Measurements from ENCODE around the gene RAPGEF6.

Gene RAPGEF6

GRCh38 chr5:131607418-131607817 is 27.6 kb downstream of the RAPGEF6 start:
- Histone ChIP-seq H3K79me1 (ENCODE audit: low read length) (no peaks in the 10 kb centered on the region), H3K14ac (ENCODE audit: low read length) (no peak overlapping the region), H3K4ac (ENCODE audit: low read depth, low read length) (no peak overlapping the region), H3K36me3 (ENCODE audit: control insufficient read depth in 1 of 2, insufficient read depth in 2 of 2, low read length in 2 of 2) (no peaks in the 10 kb centered on the region), H2BK12ac (ENCODE audit: low read length) (no peak overlapping the region), H3K9me3 (ENCODE audit: insufficient read depth, low read depth, low read length) (no peaks in the 10 kb centered on the region), H2AFZ (ENCODE audit: insufficient read depth, low read length, poor library complexity) (no peak overlapping the region), H3K4me2 (ENCODE audit: low read length) (no peak overlapping the region), H3K23ac (ENCODE audit: low read length) (no peak overlapping the region), H4K12ac (ENCODE audit: low read depth, low read length) (no peak overlapping the region), H3K4me1 (ENCODE audit: control insufficient read depth in 1 of 2, insufficient read depth in 2 of 2, low read length in 2 of 2) (peaks cover 6 to 8% of the 10 kb centered on the region in 2 experiments), H3K18ac (ENCODE audit: low read length) (no peak overlapping the region), H3K79me2 (ENCODE audit: control insufficient read depth, insufficient read depth, low read length, poor library complexity) (no peaks in the 10 kb centered on the region), H3K9ac (ENCODE audit: low read length) (no peak overlapping the region), H3K27ac (ENCODE audit: low read depth, low read length) (no peak overlapping the region), H2BK120ac (ENCODE audit: insufficient read depth, low read length, poor library complexity) (no peak overlapping the region), H4K8ac (ENCODE audit: low read depth, low read length) (no peak overlapping the region), H3K27me3 (ENCODE audit: insufficient read depth, low read length) (no peaks in the 10 kb centered on the region), H2AK5ac (ENCODE audit: low read length) (no peak overlapping the region), H2BK5ac (ENCODE audit: low read depth, low read length, poor library complexity) (no peak overlapping the region), H4K91ac (ENCODE audit: low read depth, low read length) (no peak overlapping the region), H3K4me3 (ENCODE audit: low read depth, low read length) (no peak overlapping the region)
- DNase-seq, result no peak
- no CpG with 5 or more reads among the region's 4 CpGs for WGBS (ENCODE audit: extremely low coverage, insufficient coverage, insufficient read length)

- H2BK120ac ChIP-seq (ENCODE audit: insufficient read depth, low read length, poor library complexity), result no peak overlapping the region
- H4K12ac ChIP-seq (ENCODE audit: low read depth, low read length), result no peak overlapping the region
- no peak overlapping the region for H4K91ac ChIP-seq (ENCODE audit: low read depth, low read length)
- peaks cover 0 to under 1% of the 10 kb centered on the region in 2 experiments for H3K4me1 ChIP-seq (ENCODE audit: control insufficient read depth in 1 of 2, insufficient read depth in 2 of 2, low read length in 2 of 2)
- no peak overlapping the region for H2AFZ ChIP-seq (ENCODE audit: insufficient read depth, low read length, poor library complexity)
- no peak overlapping the region for H3K9ac ChIP-seq (ENCODE audit: low read length)
- no peaks in the 10 kb centered on the region for H3K27me3 ChIP-seq (ENCODE audit: insufficient read depth, low read length)
- no peaks in the 10 kb centered on the region for H3K9me3 ChIP-seq (ENCODE audit: insufficient read depth, low read depth, low read length)
- H3K79me2 ChIP-seq (ENCODE audit: control insufficient read depth, insufficient read depth, low read length, poor library complexity), result no peaks in the 10 kb centered on the region
- H3K4me3 ChIP-seq (ENCODE audit: low read depth, low read length), result no peak overlapping the region
- H3K27ac ChIP-seq (ENCODE audit: low read depth, low read length), result no peak overlapping the region
- H3K36me3 ChIP-seq (ENCODE audit: control insufficient read depth in 1 of 2, insufficient read depth in 2 of 2, low read length in 2 of 2), result no peaks in the 10 kb centered on the region
- no peaks in the 10 kb centered on the region for H3K79me1 ChIP-seq (ENCODE audit: low read length)
- no peak overlapping the region for H3K18ac ChIP-seq (ENCODE audit: low read length)
- no peak overlapping the region for H4K8ac ChIP-seq (ENCODE audit: low read depth, low read length)
- no peak for DNase-seq
- H2BK5ac ChIP-seq (ENCODE audit: low read depth, low read length, poor library complexity), result no peak overlapping the region
- no peak overlapping the region for H3K23ac ChIP-seq (ENCODE audit: low read length)
- H2BK12ac ChIP-seq (ENCODE audit: low read length), result no peak overlapping the region
- WGBS (ENCODE audit: extremely low coverage, insufficient coverage, insufficient read length), result no CpG with 5 or more reads among the region's 2 CpGs
- no peak overlapping the region for H3K4ac ChIP-seq (ENCODE audit: low read depth, low read length)
- no peak overlapping the region for H3K14ac ChIP-seq (ENCODE audit: low read length)
- H2AK5ac ChIP-seq (ENCODE audit: low read length), result no peak overlapping the region
- H3K4me2 ChIP-seq (ENCODE audit: low read length), result no peak overlapping the region
These were observed 29.9 kb downstream of the RAPGEF6 start for GRCh38 chr5:131605086-131605485.

GRCh38 chr5:131595088-131596033 is 39.7 kb downstream of the RAPGEF6 start:
- Histone ChIP-seq H2AFZ (ENCODE audit: insufficient read depth, low read length, poor library complexity) (no peak overlapping the region), H3K27me3 (ENCODE audit: insufficient read depth, low read length) (no peaks in the 10 kb centered on the region), H3K14ac (ENCODE audit: low read length) (no peak overlapping the region), H3K4me3 (ENCODE audit: low read depth, low read length) (no peak overlapping the region), H3K9me3 (ENCODE audit: insufficient read depth, low read depth, low read length) (peaks cover 1% of the 10 kb centered on the region), H3K36me3 (ENCODE audit: control insufficient read depth in 1 of 2, insufficient read depth in 2 of 2, low read length in 2 of 2) (no peaks in the 10 kb centered on the region), H3K27ac (ENCODE audit: low read depth, low read length) (no peak overlapping the region), H3K79me2 (ENCODE audit: control insufficient read depth, insufficient read depth, low read length, poor library complexity) (no peaks in the 10 kb centered on the region), H2BK12ac (ENCODE audit: low read length) (no peak overlapping the region), H3K9ac (ENCODE audit: low read length) (no peak overlapping the region), H3K4me1 (ENCODE audit: control insufficient read depth in 1 of 2, insufficient read depth in 2 of 2, low read length in 2 of 2) (no peaks in the 10 kb centered on the region), H4K8ac (ENCODE audit: low read depth, low read length) (no peak overlapping the region), H3K79me1 (ENCODE audit: low read length) (no peaks in the 10 kb centered on the region), H3K4me2 (ENCODE audit: low read length) (no peak overlapping the region), H3K18ac (ENCODE audit: low read length) (no peak overlapping the region), H2BK120ac (ENCODE audit: insufficient read depth, low read length, poor library complexity) (no peak overlapping the region), H3K4ac (ENCODE audit: low read depth, low read length) (no peak overlapping the region), H4K12ac (ENCODE audit: low read depth, low read length) (no peak overlapping the region), H4K91ac (ENCODE audit: low read depth, low read length) (no peak overlapping the region), H2BK5ac (ENCODE audit: low read depth, low read length, poor library complexity) (no peak overlapping the region), H2AK5ac (ENCODE audit: low read length) (no peak overlapping the region), H3K23ac (ENCODE audit: low read length) (no peak overlapping the region)
- no peak for DNase-seq
- no CpG with 5 or more reads among the region's 8 CpGs for WGBS (ENCODE audit: extremely low coverage, insufficient coverage, insufficient read length)

- DNase-seq, result no peak
- Histone ChIP-seq H3K4me3 (ENCODE audit: low read depth, low read length) (no peak overlapping the region), H3K23ac (ENCODE audit: low read length) (no peak overlapping the region), H4K91ac (ENCODE audit: low read depth, low read length) (no peak overlapping the region), H2AFZ (ENCODE audit: insufficient read depth, low read length, poor library complexity) (no peak overlapping the region), H3K4ac (ENCODE audit: low read depth, low read length) (no peak overlapping the region), H3K14ac (ENCODE audit: low read length) (no peak overlapping the region), H2BK12ac (ENCODE audit: low read length) (no peak overlapping the region), H3K36me3 (ENCODE audit: control insufficient read depth in 1 of 2, insufficient read depth in 2 of 2, low read length in 2 of 2) (no peaks in the 10 kb centered on the region), H3K4me2 (ENCODE audit: low read length) (no peak overlapping the region), H3K27me3 (ENCODE audit: insufficient read depth, low read length) (no peaks in the 10 kb centered on the region), H2BK5ac (ENCODE audit: low read depth, low read length, poor library complexity) (no peak overlapping the region), H3K79me2 (ENCODE audit: control insufficient read depth, insufficient read depth, low read length, poor library complexity) (no peaks in the 10 kb centered on the region), H2AK5ac (ENCODE audit: low read length) (no peak overlapping the region), H4K12ac (ENCODE audit: low read depth, low read length) (no peak overlapping the region), H3K4me1 (ENCODE audit: control insufficient read depth in 1 of 2, insufficient read depth in 2 of 2, low read length in 2 of 2) (peaks cover 0 to 2% of the 10 kb centered on the region in 2 experiments), H2BK120ac (ENCODE audit: insufficient read depth, low read length, poor library complexity) (no peak overlapping the region), H4K8ac (ENCODE audit: low read depth, low read length) (no peak overlapping the region), H3K79me1 (ENCODE audit: low read length) (no peaks in the 10 kb centered on the region), H3K27ac (ENCODE audit: low read depth, low read length) (no peak overlapping the region), H3K9me3 (ENCODE audit: insufficient read depth, low read depth, low read length) (peaks cover 1% of the 10 kb centered on the region), H3K9ac (ENCODE audit: low read length) (no peak overlapping the region), H3K18ac (ENCODE audit: low read length) (no peak overlapping the region)
- WGBS (ENCODE audit: extremely low coverage, insufficient coverage, insufficient read length), result no CpG with 5 or more reads among the region's 2 CpGs
These were observed 41.1 kb downstream of the RAPGEF6 start for GRCh38 chr5:131593921-131594320.
